ENCODE measurements around the gene DENR. TPM values are rescaled to one million over a fixed set of nuclear protein-coding genes. Genes with fewer than 3 reads are reported as not detected.

DENR gene
- total RNA-seq, 2 experiments from 2014 or later, result 29.9 to 31.1 TPM

GRCh38 chr12:122788387-122788786 is 35.8 kb downstream of the DENR start:
- no peak overlapping the region for H3K4me3 Mint-ChIP-seq
- DNase-seq (no peak), ATAC-seq (ENCODE audit: poor library complexity) (no peak)
- no peaks in the 10 kb centered on the region for H3K36me3 Mint-ChIP-seq (ENCODE audit: low read depth)
- Histone ChIP-seq H3K27ac (ENCODE audit: low read depth in 1 of 2, low read length in 2 of 2) (no peak overlapping the region), H3K27me3 (ENCODE audit: control insufficient read depth in 1 of 2, insufficient read depth in 2 of 2, low read length in 2 of 2) (no peaks in the 10 kb centered on the region), H3K4me3 (ENCODE audit: low read length) (no peak overlapping the region), H3K4me1 (ENCODE audit: insufficient read depth, low read length) (peaks cover 1% of the 10 kb centered on the region), H3K9me3 (ENCODE audit: control insufficient read depth in 1 of 2, insufficient read depth in 1 of 2, low read length in 2 of 2) (no peaks in the 10 kb centered on the region), H3K36me3 (ENCODE audit: insufficient read depth, low read length) (no peaks in the 10 kb centered on the region)
- ChIA-PET CTCF (no interaction called here), POLR2A (no interaction called here)
- no peak for TF ChIP-seq CTCF (IDR thresholded peaks at IDR 0.05)
- no peaks in the 10 kb centered on the region for H3K9me3 Mint-ChIP-seq
- H3K27ac Mint-ChIP-seq, result no peak overlapping the region
- intact Hi-C loops (cut with DNase I, micrococcal nuclease), result no loop called here
- H3K4me1 Mint-ChIP-seq (ENCODE audit: low read depth), result no peaks in the 10 kb centered on the region
- H3K27me3 Mint-ChIP-seq, result no peaks in the 10 kb centered on the region

DNA sequence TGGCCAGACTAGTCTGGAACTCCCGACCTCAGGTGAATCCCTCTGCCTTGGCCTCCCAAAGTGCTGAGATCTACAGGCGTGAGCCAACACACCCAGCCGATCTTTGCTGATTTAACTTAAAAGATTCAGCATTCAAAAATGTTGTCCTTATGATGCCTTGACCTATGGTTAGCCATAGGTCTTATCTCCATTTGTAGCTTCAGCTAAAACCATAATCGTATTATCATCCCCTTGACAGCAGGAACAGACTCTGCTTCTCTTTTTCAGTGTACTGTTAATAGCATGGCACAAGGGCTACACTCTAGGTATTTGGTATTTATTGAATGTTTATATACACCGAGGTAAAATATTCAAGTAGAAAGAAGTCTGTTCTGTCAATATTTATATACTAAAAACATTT is 37.0 kb downstream of the DENR start:
- no peaks in the 10 kb centered on the region for H3K27me3 Mint-ChIP-seq
- no peak for ATAC-seq (ENCODE audit: poor library complexity)
- no peak overlapping the region for H3K27ac ChIP-seq (ENCODE audit: low read depth in 1 of 2, low read length in 2 of 2)
- no peaks in the 10 kb centered on the region for H3K36me3 ChIP-seq (ENCODE audit: insufficient read depth, low read length)
- intact Hi-C loops (cut with DNase I, micrococcal nuclease), result loop anchor here in 1 of 2 experiments (5.0 kb wide), 2 partner anchors 48 to 448 kb away; partner anchors contain the start of gene HIP1R
- H3K4me3 ChIP-seq (ENCODE audit: low read length), result no peak overlapping the region
- H3K9me3 ChIP-seq (ENCODE audit: control insufficient read depth in 1 of 2, insufficient read depth in 1 of 2, low read length in 2 of 2), result no peaks in the 10 kb centered on the region
- no peaks in the 10 kb centered on the region for H3K4me1 Mint-ChIP-seq (ENCODE audit: low read depth)
- peaks cover 7% of the 10 kb centered on the region for H3K4me1 ChIP-seq (ENCODE audit: insufficient read depth, low read length)
- TF ChIP-seq CTCF (IDR thresholded peaks at IDR 0.05), result no peak
- POLR2A ChIA-PET, result no interaction called here
- H3K9me3 Mint-ChIP-seq, result no peaks in the 10 kb centered on the region
- no peaks in the 10 kb centered on the region for H3K27me3 ChIP-seq (ENCODE audit: control insufficient read depth in 1 of 2, insufficient read depth in 2 of 2, low read length in 2 of 2)
- no peak overlapping the region for H3K4me3 Mint-ChIP-seq
- DNase-seq, result no peak
- H3K27ac Mint-ChIP-seq, result no peak overlapping the region
- CTCF ChIA-PET, result no interaction called here
- H3K36me3 Mint-ChIP-seq (ENCODE audit: low read depth), result no peaks in the 10 kb centered on the region

GRCh38 chr12:122790393-122791075 is 37.9 kb downstream of the DENR start:
- H3K9me3 Mint-ChIP-seq, result no peaks in the 10 kb centered on the region
- H3K4me1 ChIP-seq (ENCODE audit: insufficient read depth, low read length), result peaks cover 7% of the 10 kb centered on the region
- CTCF ChIA-PET, result interaction anchor here (0.6 kb wide), 1 partner anchor 15 kb away, joined by 3 read pairs; no protein-coding TSS in a partner anchor
- DNase-seq (no peak), ATAC-seq (ENCODE audit: poor library complexity) (no peak)
- no peak for TF ChIP-seq CTCF (IDR thresholded peaks at IDR 0.05)
- no peak overlapping the region for H3K4me3 Mint-ChIP-seq
- no peaks in the 10 kb centered on the region for H3K27me3 Mint-ChIP-seq
- intact Hi-C loops (cut with DNase I, micrococcal nuclease), result loop anchor here in 1 of 2 experiments (5.0 kb wide), 2 partner anchors 47 to 447 kb away; partner anchors contain the start of gene HIP1R
- no peaks in the 10 kb centered on the region for H3K36me3 Mint-ChIP-seq (ENCODE audit: low read depth)
- POLR2A ChIA-PET, result no interaction called here
- H3K27me3 ChIP-seq (ENCODE audit: control insufficient read depth in 1 of 2, insufficient read depth in 2 of 2, low read length in 2 of 2), result no peaks in the 10 kb centered on the region
- H3K4me3 ChIP-seq (ENCODE audit: low read length), result no peak overlapping the region
- H3K27ac ChIP-seq (ENCODE audit: low read depth in 1 of 2, low read length in 2 of 2), result no peak overlapping the region
- H3K4me1 Mint-ChIP-seq (ENCODE audit: low read depth), result no peaks in the 10 kb centered on the region
- H3K9me3 ChIP-seq (ENCODE audit: control insufficient read depth in 1 of 2, insufficient read depth in 1 of 2, low read length in 2 of 2), result no peaks in the 10 kb centered on the region
- H3K36me3 ChIP-seq (ENCODE audit: insufficient read depth, low read length), result no peaks in the 10 kb centered on the region
- H3K27ac Mint-ChIP-seq, result no peak overlapping the region
